ENCODE data around the gene TMEM179B. TPM values are rescaled to one million over a fixed set of nuclear protein-coding genes. Genes with fewer than 3 reads are reported as not detected.
A peak's percentile ranks its signal among the peaks of the same experiment; 100 is the strongest.

Gene TMEM179B
- total and polyA plus RNA-seq, 9 of the 15 experiments (the other 6 are each of a cell fraction or from before 2014, with no cell fraction given), result 27.7 to 105 (median 37.0) TPM

GRCh38 chr11:62771144-62772021, 15.8 kb upstream of the TMEM179B start, which contains the start of gene TAF6L (continued):
- TF ChIP-seq RBM25 (IDR thresholded peaks at IDR 0.05; ENCODE audit: low read depth, low read length, severe bottlenecking) (peak; percentile 95), MTA3 (IDR thresholded peaks at IDR 0.05; ENCODE audit: borderline replicate concordance) (0 out of 2 replicates have a peak, but pooled peaks have one; percentile 34), PYGO2 (tag; IDR thresholded peaks at IDR 0.05) (no peak), SPI1 (IDR thresholded peaks at IDR 0.05; ENCODE audit: borderline replicate concordance, low read depth, low read length) (no peak), ZNF165 (CRISPR knock-in tag; IDR thresholded peaks at IDR 0.05; ENCODE audit: borderline replicate concordance) (no peak), DNMT1 (IDR thresholded peaks at IDR 0.05) (no peak), MAFG (tag; conservative IDR thresholded peaks at IDR 0.05) (no peak), ZFP36 (IDR thresholded peaks at IDR 0.05; ENCODE audit: low read depth, low read length, partially characterized antibody) (no peak), CAMTA2 (CRISPR knock-in tag; conservative IDR thresholded peaks at IDR 0.05) (no peak), CBX8 (IDR thresholded peaks at IDR 0.05; ENCODE audit: borderline replicate concordance, extremely low read depth, low read depth, low read length, poor library complexity, severe bottlenecking) (no peak), CBX1 (IDR thresholded peaks at IDR 0.05; ENCODE audit: low read depth) (no peak), HDAC3 (IDR thresholded peaks at IDR 0.05; ENCODE audit: borderline replicate concordance, partially characterized antibody) (no peak)
- TF ChIP-seq, protein P1, sequence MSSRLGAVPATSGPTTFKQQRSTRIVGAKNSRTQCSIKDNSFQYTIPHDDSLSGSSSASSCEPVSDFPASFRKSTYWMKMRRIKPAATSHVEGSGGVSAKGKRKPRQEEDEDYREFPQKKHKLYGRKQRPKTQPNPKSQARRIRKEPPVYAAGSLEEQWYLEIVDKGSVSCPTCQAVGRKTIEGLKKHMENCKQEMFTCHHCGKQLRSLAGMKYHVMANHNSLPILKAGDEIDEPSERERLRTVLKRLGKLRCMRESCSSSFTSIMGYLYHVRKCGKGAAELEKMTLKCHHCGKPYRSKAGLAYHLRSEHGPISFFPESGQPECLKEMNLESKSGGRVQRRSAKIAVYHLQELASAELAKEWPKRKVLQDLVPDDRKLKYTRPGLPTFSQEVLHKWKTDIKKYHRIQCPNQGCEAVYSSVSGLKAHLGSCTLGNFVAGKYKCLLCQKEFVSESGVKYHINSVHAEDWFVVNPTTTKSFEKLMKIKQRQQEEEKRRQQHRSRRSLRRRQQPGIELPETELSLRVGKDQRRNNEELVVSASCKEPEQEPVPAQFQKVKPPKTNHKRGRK (tag; IDR thresholded peaks at IDR 0.05), result no peak
- TF ChIP-seq, protein P2, sequence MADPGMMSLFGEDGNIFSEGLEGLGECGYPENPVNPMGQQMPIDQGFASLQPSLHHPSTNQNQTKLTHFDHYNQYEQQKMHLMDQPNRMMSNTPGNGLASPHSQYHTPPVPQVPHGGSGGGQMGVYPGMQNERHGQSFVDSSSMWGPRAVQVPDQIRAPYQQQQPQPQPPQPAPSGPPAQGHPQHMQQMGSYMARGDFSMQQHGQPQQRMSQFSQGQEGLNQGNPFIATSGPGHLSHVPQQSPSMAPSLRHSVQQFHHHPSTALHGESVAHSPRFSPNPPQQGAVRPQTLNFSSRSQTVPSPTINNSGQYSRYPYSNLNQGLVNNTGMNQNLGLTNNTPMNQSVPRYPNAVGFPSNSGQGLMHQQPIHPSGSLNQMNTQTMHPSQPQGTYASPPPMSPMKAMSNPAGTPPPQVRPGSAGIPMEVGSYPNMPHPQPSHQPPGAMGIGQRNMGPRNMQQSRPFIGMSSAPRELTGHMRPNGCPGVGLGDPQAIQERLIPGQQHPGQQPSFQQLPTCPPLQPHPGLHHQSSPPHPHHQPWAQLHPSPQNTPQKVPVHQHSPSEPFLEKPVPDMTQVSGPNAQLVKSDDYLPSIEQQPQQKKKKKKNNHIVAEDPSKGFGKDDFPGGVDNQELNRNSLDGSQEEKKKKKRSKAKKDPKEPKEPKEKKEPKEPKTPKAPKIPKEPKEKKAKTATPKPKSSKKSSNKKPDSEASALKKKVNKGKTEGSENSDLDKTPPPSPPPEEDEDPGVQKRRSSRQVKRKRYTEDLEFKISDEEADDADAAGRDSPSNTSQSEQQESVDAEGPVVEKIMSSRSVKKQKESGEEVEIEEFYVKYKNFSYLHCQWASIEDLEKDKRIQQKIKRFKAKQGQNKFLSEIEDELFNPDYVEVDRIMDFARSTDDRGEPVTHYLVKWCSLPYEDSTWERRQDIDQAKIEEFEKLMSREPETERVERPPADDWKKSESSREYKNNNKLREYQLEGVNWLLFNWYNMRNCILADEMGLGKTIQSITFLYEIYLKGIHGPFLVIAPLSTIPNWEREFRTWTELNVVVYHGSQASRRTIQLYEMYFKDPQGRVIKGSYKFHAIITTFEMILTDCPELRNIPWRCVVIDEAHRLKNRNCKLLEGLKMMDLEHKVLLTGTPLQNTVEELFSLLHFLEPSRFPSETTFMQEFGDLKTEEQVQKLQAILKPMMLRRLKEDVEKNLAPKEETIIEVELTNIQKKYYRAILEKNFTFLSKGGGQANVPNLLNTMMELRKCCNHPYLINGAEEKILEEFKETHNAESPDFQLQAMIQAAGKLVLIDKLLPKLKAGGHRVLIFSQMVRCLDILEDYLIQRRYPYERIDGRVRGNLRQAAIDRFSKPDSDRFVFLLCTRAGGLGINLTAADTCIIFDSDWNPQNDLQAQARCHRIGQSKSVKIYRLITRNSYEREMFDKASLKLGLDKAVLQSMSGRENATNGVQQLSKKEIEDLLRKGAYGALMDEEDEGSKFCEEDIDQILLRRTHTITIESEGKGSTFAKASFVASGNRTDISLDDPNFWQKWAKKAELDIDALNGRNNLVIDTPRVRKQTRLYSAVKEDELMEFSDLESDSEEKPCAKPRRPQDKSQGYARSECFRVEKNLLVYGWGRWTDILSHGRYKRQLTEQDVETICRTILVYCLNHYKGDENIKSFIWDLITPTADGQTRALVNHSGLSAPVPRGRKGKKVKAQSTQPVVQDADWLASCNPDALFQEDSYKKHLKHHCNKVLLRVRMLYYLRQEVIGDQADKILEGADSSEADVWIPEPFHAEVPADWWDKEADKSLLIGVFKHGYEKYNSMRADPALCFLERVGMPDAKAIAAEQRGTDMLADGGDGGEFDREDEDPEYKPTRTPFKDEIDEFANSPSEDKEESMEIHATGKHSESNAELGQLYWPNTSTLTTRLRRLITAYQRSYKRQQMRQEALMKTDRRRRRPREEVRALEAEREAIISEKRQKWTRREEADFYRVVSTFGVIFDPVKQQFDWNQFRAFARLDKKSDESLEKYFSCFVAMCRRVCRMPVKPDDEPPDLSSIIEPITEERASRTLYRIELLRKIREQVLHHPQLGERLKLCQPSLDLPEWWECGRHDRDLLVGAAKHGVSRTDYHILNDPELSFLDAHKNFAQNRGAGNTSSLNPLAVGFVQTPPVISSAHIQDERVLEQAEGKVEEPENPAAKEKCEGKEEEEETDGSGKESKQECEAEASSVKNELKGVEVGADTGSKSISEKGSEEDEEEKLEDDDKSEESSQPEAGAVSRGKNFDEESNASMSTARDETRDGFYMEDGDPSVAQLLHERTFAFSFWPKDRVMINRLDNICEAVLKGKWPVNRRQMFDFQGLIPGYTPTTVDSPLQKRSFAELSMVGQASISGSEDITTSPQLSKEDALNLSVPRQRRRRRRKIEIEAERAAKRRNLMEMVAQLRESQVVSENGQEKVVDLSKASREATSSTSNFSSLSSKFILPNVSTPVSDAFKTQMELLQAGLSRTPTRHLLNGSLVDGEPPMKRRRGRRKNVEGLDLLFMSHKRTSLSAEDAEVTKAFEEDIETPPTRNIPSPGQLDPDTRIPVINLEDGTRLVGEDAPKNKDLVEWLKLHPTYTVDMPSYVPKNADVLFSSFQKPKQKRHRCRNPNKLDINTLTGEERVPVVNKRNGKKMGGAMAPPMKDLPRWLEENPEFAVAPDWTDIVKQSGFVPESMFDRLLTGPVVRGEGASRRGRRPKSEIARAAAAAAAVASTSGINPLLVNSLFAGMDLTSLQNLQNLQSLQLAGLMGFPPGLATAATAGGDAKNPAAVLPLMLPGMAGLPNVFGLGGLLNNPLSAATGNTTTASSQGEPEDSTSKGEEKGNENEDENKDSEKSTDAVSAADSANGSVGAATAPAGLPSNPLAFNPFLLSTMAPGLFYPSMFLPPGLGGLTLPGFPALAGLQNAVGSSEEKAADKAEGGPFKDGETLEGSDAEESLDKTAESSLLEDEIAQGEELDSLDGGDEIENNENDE (IDR thresholded peaks at IDR 0.05; ENCODE audit: low read depth, low read length), result no peak
